ENCODE results near the gene UGT8. TPM values are rescaled to one million over a fixed set of nuclear protein-coding genes. Genes with fewer than 3 reads are reported as not detected.
A peak's percentile ranks its signal among the peaks of the same experiment; 100 is the strongest.
"Not testable (repeated sequence)": the region's sequence is repeated elsewhere in the genome, so short reads cannot be mapped to it uniquely, and the experiment has no call there.

UGT8 gene, protein sequence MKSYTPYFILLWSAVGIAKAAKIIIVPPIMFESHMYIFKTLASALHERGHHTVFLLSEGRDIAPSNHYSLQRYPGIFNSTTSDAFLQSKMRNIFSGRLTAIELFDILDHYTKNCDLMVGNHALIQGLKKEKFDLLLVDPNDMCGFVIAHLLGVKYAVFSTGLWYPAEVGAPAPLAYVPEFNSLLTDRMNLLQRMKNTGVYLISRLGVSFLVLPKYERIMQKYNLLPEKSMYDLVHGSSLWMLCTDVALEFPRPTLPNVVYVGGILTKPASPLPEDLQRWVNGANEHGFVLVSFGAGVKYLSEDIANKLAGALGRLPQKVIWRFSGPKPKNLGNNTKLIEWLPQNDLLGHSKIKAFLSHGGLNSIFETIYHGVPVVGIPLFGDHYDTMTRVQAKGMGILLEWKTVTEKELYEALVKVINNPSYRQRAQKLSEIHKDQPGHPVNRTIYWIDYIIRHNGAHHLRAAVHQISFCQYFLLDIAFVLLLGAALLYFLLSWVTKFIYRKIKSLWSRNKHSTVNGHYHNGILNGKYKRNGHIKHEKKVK
- not detected in 2 replicates for total RNA-seq (2012; rRNA removed)

DNA sequence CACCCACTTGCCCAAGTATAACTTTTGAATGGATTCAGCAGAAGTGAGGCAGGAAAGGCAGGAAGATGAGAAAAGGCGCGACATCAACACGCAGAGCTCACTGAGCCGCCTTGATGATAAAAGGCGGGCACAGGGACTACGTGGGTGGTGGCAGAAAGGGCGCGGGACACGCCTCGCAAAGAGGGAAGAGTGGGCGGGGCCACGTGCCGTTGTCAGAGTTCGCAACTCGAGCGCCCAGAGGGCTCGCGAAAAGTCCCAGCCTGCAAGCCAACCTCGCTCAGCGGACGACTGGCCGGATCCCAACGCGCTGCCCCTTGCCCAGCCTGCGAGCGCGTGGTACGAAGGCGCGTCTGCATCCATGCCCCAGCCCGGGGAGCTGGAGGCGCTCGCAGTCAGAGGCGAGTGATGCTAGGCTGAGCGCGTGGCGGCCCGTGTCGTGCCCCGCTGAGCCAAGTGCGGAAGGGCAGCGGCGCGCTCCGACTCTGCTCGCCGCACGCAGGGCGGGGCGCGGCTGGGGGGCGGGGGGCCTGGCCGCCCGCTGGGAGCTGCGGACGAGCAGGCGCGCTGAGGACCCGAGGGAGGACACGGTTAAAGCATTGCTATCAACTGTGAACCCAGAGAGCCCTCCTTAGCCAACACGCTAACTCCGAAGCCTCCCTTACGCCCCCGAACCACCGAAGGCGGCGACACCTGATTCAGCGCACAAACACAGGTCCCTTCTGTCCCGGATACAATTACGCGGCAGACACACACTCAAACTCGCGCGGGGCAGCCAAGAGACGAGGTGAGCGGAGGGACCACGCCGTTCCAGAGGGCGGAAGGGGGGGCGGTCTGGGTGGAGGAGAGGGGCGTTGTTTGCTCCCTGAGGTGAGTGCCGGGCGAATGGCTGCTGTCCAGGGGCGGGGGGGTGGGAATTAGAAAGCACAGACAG lies at the start of gene UGT8:
TSS of gene UGT8 (plus strand) at position 617 of the 931 bp plus-strand sequence. CDS start 24,074 bp downstream, outside the sequence.
- Histone ChIP-seq H3K9ac (ENCODE audit: low read depth, low read length) (no peak within 1 kb of the TSS), H3K27me3 (ENCODE audit: control insufficient read depth, insufficient read depth, low read length) (peaks cover 67% of the 10 kb centered on the region), H3K4me2 (ENCODE audit: low read length) (peak within 1 kb of the TSS; percentile 92), H3K4me3 (ENCODE audit: low read length) (peak within 1 kb of the TSS; percentile 67), H3K9me3 (replicated peaks; ENCODE audit: low read length) (no peaks in the 10 kb centered on the region), H3K4me1 (ENCODE audit: control insufficient read depth, insufficient read depth, low read length) (peaks cover 7% of the 10 kb centered on the region), H3K36me3 (ENCODE audit: insufficient read depth, low read length) (no peaks in the 10 kb centered on the region)

DNA sequence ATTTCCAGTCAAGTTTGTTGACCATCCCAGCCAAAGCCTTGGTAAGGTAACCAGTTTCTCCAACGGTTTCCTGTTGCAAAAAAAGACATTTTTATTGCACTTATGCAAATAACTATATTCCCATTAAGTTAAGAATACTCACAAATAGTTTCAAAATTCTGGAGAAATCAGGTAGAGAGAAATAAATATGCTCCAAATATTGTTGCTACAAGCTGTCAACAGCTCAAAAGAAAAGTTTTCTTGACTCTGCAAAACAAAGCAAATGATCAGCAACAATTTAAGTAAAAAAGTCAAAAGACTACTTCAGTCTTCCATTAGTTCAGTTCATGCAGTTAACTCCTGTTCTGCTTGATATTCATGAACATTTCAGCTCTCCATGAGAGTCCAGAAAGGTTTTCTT lies 49.0 kb upstream of the UGT8 start:
- Histone ChIP-seq H3K4me3 (ENCODE audit: low read length) (no peak overlapping the region), H3K27me3 (ENCODE audit: control insufficient read depth, insufficient read depth, low read length) (no peaks in the 10 kb centered on the region), H3K36me3 (ENCODE audit: insufficient read depth, low read length) (no peaks in the 10 kb centered on the region), H3K4me1 (ENCODE audit: control insufficient read depth, insufficient read depth, low read length) (no peaks in the 10 kb centered on the region), H3K4me2 (ENCODE audit: low read length) (no peak overlapping the region), H3K9ac (ENCODE audit: low read depth, low read length) (no peak overlapping the region), H3K9me3 (replicated peaks; ENCODE audit: low read length) (no peaks in the 10 kb centered on the region)

DNA sequence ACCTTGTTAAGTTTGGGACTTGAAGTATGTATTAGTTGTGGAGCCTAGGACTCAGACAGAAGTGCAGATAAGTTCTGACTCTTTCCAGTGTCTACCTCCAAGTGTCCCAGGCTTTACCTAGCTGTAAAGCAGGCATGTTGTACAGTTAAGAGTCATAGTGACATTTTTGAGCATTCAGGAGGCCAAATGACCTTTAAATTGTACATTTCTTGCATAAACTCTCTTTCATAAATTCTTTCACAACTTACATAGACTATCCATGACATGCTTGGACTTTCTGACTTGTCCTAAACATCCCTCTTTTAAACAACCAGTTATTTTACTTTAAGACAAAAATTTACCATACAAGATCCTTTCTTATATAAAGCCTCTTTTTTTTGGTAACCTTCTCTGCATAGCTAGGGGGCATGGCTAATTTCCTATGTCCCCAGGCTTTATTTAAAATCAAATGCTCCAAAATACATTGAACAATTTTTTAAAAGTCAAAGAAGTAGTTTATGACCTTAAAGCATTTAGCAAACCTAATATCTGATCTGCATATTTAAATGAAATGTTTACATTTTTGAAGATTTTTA lies 40.1 kb upstream of the UGT8 start:
- H3K9ac ChIP-seq (ENCODE audit: low read depth, low read length): no peak overlapping the region
- H3K36me3 ChIP-seq (ENCODE audit: insufficient read depth, low read length): no peaks in the 10 kb centered on the region

DNA sequence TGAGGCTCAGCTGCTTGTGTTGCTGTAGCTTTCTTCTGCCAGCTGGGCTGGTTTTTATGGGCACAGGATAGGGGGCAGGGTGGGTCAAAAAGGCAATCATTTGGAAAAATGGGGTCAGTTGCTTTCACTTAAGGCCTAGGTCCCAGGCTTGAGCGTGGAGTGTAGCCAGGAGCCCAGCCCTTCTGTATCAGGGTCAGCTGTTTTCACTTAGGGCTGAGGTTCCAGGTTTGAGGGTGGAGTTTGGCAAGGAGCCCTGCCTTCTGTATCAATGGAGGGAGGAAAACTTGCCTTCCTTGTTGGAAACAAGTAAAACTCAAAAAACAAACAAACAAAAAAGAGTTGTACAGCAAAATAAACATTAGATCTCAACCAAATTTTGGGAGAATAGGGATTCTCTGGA lies 37.0 kb upstream of the UGT8 start:
- H3K36me3 ChIP-seq (ENCODE audit: insufficient read depth, low read length): no peaks in the 10 kb centered on the region
- no peak overlapping the region for H3K9ac ChIP-seq (ENCODE audit: low read depth, low read length)
- H3K4me2 ChIP-seq (ENCODE audit: low read length): no peak overlapping the region
- H3K4me1 ChIP-seq (ENCODE audit: control insufficient read depth, insufficient read depth, low read length): no peaks in the 10 kb centered on the region
- no peaks in the 10 kb centered on the region for H3K27me3 ChIP-seq (ENCODE audit: control insufficient read depth, insufficient read depth, low read length)
- peaks cover 8% of the 10 kb centered on the region for H3K9me3 ChIP-seq (replicated peaks; ENCODE audit: low read length)
- H3K4me3 ChIP-seq (ENCODE audit: low read length): no peak overlapping the region

More for the DNA sequence above, 40.1 kb upstream of the UGT8 start:
- Histone ChIP-seq H3K4me2 (ENCODE audit: low read length) (no peak overlapping the region), H3K27me3 (ENCODE audit: control insufficient read depth, insufficient read depth, low read length) (no peaks in the 10 kb centered on the region), H3K4me3 (ENCODE audit: low read length) (no peak overlapping the region), H3K4me1 (ENCODE audit: control insufficient read depth, insufficient read depth, low read length) (no peaks in the 10 kb centered on the region), H3K9me3 (replicated peaks; ENCODE audit: low read length) (peaks cover 8% of the 10 kb centered on the region)

DNA sequence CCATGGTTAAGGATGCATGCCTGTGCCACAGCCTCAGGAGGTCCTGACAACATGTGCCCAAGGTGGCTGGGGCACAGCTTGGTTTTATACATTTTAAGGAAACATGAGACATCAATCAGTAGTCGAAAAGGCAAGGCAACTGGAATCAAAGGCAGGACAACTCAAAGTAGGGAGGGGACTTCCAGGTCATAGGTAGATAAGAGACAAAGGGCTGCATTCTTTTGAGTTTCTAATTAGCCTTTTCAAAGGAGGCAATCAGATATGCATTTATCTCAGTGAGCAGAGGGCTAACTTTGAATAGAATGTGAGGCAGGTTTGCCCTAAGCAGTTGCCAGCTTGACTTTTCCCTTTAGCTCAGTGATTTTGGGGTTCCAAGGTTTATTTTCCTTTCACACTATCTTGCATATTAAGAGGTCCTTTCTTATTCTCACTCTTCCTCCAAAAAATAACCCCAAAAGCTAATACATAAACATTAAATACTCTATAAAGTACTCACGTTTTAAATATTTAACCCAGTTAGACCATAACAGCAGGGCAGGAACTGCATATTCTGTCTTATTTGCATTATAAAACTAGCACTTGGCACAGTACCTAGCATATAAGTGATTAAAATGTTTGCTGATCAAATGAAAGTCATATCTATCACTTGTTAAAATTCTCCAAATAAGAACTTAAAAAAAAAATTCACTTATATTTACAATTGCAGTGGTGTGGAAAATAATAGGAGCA lies 36.3 kb upstream of the UGT8 start:
- no peaks in the 10 kb centered on the region for H3K36me3 ChIP-seq (ENCODE audit: insufficient read depth, low read length)
- no peaks in the 10 kb centered on the region for H3K27me3 ChIP-seq (ENCODE audit: control insufficient read depth, insufficient read depth, low read length)
- no peak overlapping the region for H3K9ac ChIP-seq (ENCODE audit: low read depth, low read length)

DNA sequence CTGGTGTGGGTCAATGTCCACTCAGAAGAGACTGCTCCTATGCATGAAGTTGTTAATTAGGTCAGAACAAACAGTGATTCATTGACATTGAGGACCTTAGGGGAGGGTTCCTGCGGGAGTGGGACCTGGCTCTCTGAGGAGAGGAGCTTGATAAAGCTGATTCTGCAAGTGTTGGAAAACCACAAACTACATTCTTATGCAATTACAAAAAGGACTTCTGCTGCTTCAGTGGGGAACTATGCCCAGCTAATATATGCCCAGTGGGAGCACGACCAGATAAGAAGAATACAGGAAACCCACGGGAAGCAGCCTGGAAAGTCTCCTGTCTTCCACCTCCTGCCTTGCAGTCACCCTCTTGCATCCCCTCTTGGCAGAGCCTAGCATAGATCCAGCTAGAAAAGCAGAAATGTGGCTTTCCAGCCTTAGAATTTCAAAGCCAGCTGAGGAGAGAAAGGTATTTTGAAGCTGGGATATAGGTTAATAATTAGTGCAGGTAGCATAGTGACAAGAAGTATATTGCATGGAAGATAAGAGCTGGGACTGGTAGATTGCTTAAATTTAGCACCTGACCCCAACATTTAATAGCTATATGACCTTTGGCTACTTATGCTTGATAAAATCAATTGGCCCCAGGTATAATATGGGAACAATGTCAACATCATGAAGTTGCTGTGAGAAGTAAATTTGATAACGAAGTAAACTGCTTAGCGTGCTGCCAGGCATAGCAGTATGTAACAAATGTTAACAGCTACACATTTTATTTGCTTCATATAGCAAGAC lies 34.9 kb upstream of the UGT8 start:
- Histone ChIP-seq H3K4me2 (ENCODE audit: low read length) (no peak overlapping the region), H3K9ac (ENCODE audit: low read depth, low read length) (no peak overlapping the region), H3K4me1 (ENCODE audit: control insufficient read depth, insufficient read depth, low read length) (no peaks in the 10 kb centered on the region)

More for the DNA sequence above, 36.3 kb upstream of the UGT8 start:
- no peak overlapping the region for H3K4me3 ChIP-seq (ENCODE audit: low read length)
- no peak overlapping the region for H3K4me2 ChIP-seq (ENCODE audit: low read length)
- no peaks in the 10 kb centered on the region for H3K4me1 ChIP-seq (ENCODE audit: control insufficient read depth, insufficient read depth, low read length)
- H3K9me3 ChIP-seq (replicated peaks; ENCODE audit: low read length): peaks cover 8% of the 10 kb centered on the region

DNA sequence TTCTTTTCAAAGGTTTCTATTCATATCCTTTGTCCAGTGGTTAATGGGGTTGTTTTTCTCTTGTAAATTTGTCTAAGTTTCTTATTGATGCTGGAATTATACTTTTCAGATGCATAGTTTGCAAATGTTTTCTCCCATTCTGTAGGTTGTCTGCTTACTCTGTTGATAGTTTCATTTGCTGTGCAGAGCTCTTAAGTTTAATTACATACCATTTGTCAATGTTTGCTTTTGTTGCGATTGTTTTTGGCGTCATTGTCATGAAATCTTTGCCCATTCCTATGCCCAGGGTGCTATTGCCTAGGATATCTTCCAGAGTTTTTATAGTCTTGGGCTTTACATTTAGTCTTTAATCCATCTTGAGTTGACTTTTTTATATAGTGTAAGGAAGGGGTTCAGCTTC lies 21.2 kb upstream of the UGT8 start:
- H3K9ac ChIP-seq (ENCODE audit: low read depth, low read length): no peak overlapping the region
- H3K4me2 ChIP-seq (ENCODE audit: low read length): no peak overlapping the region
- H3K4me3 ChIP-seq (ENCODE audit: low read length): no peak overlapping the region
- H3K9me3 ChIP-seq (replicated peaks; ENCODE audit: low read length): no peaks in the 10 kb centered on the region
- no peaks in the 10 kb centered on the region for H3K36me3 ChIP-seq (ENCODE audit: insufficient read depth, low read length)
- no peaks in the 10 kb centered on the region for H3K27me3 ChIP-seq (ENCODE audit: control insufficient read depth, insufficient read depth, low read length)
- no peaks in the 10 kb centered on the region for H3K4me1 ChIP-seq (ENCODE audit: control insufficient read depth, insufficient read depth, low read length)

More for the DNA sequence above, 34.9 kb upstream of the UGT8 start:
- no peaks in the 10 kb centered on the region for H3K36me3 ChIP-seq (ENCODE audit: insufficient read depth, low read length)
- H3K27me3 ChIP-seq (ENCODE audit: control insufficient read depth, insufficient read depth, low read length): no peaks in the 10 kb centered on the region
- peaks cover under 1% of the 10 kb centered on the region for H3K9me3 ChIP-seq (replicated peaks; ENCODE audit: low read length)
- H3K4me3 ChIP-seq (ENCODE audit: low read length): no peak overlapping the region

DNA sequence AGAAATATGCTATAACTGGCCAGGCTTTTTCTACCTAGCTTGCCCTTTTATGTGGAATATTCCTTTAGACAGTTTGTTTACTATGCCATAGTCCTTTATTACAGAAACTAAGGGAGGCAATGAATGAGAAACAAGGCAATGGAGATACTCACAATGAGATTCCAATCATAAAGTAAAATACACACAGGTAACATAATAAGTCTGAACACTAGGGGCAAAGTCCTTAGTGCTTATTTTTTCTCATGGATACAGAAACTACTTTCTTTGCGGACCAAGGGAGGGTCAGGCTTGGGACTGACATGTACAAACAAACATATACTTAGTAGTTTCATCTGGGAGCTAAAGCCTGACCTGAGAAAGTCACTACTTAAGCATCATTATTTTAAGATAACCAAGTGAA lies 16.0 kb upstream of the UGT8 start:
- no peaks in the 10 kb centered on the region for H3K36me3 ChIP-seq (ENCODE audit: insufficient read depth, low read length)
- H3K9me3 ChIP-seq (replicated peaks; ENCODE audit: low read length): no peaks in the 10 kb centered on the region
- H3K4me1 ChIP-seq (ENCODE audit: control insufficient read depth, insufficient read depth, low read length): no peaks in the 10 kb centered on the region
- H3K4me2 ChIP-seq (ENCODE audit: low read length): no peak overlapping the region
- no peaks in the 10 kb centered on the region for H3K27me3 ChIP-seq (ENCODE audit: control insufficient read depth, insufficient read depth, low read length)
- no peak overlapping the region for H3K9ac ChIP-seq (ENCODE audit: low read depth, low read length)
- H3K4me3 ChIP-seq (ENCODE audit: low read length): no peak overlapping the region

DNA sequence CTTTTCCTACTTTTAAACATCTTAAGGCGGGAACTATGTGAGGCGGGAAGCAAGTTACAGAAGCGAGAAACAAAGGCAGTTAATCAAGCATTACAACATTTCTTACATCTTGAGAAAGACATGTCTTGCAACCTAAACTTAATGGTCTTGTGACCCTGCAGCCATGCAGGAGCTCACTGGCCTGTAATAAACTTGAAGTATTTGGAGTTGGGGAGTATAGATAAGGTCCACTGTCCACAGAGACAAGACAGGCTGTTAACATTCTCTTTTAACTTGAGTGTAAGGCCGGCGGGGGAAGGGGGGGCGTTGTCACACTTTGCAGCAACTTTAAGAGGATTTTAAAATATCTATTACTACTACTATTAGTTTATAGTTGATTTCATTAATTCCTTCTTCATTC lies 10.3 kb upstream of the UGT8 start:
- H3K4me2 ChIP-seq (ENCODE audit: low read length): no peak overlapping the region
- no peak overlapping the region for H3K9ac ChIP-seq (ENCODE audit: low read depth, low read length)
- no peaks in the 10 kb centered on the region for H3K9me3 ChIP-seq (replicated peaks; ENCODE audit: low read length)
- peaks cover 11% of the 10 kb centered on the region for H3K27me3 ChIP-seq (ENCODE audit: control insufficient read depth, insufficient read depth, low read length)
- no peak overlapping the region for H3K4me3 ChIP-seq (ENCODE audit: low read length)
- H3K4me1 ChIP-seq (ENCODE audit: control insufficient read depth, insufficient read depth, low read length): no peaks in the 10 kb centered on the region
- no peaks in the 10 kb centered on the region for H3K36me3 ChIP-seq (ENCODE audit: insufficient read depth, low read length)

DNA sequence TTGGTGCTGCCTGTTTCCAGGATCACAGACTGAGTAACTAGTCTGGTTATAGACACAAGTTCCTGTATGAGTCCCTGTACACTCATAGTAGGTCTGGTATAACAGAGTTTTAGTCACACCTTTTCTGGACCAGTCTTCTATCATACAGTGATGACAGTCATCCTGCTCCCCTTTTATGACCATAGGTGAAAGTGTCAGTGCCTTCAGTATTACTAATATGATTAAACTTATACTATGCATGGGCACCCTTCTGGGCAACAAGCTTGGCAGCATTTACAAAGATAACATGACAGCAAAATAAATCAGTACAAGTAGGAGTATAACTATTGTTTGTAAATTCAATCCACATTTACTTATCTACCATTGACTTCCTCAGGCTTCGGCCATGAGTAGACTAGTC lies 8.2 kb upstream of the UGT8 start:
- not testable (repeated sequence) for H3K4me1 ChIP-seq (ENCODE audit: control insufficient read depth, insufficient read depth, low read length)

More for the DNA sequence above, 8.2 kb upstream of the UGT8 start:
- H3K4me2 ChIP-seq (ENCODE audit: low read length); H3K4me3 ChIP-seq (ENCODE audit: low read length); H3K9me3 ChIP-seq (replicated peaks; ENCODE audit: low read length); H3K36me3 ChIP-seq (ENCODE audit: insufficient read depth, low read length); H3K9ac ChIP-seq (ENCODE audit: low read depth, low read length): not testable (repeated sequence)
- peaks cover 29% of the 10 kb centered on the region for H3K27me3 ChIP-seq (ENCODE audit: control insufficient read depth, insufficient read depth, low read length)

Measured in skeletal muscle satellite cell (primary cell).